H1 (cell line): ENCODE results near the gene GPR26.

Experiments
- SIN3A ChIP-seq, 2 experiments: IDR thresholded peaks in 1 of 2; conservative IDR thresholded peaks in 1 of 2; 2 replicates each; pipeline ENCODE4 v1.6.1; 2011 to 2012; ENCODE audit warnings: low read length in 2 of 2, improper control_type of control experiment in 1 of 2, low read depth in 1 of 2, mild to moderate bottlenecking in 1 of 2
- SUZ12 ChIP-seq: fragments of 200-600 bp; sonication (generic); IDR thresholded peaks from 2 replicates; pipeline ENCODE4 v1.6.1; 2012; ENCODE audit warnings: mild to moderate bottlenecking, inconsistent platforms, low read length, moderate library complexity, mixed read lengths
- TF ChIP-seq, protein P1 (sequence below), 3 experiments: IDR thresholded peaks; 1 replicate in 2 of 3; 2 replicates in 1 of 3; pipeline versions ENCODE4 v1.5.1 to v1.6.1; 2011; ENCODE audit warnings: low read length in 3 of 3, mild to moderate bottlenecking in 3 of 3, inconsistent platforms in 2 of 3, low read depth in 1 of 3, moderate library complexity in 1 of 3; ENCODE audit not compliant: insufficient read depth in 1 of 3; ENCODE audit errors: control extremely low read depth in 1 of 3

DNA sequence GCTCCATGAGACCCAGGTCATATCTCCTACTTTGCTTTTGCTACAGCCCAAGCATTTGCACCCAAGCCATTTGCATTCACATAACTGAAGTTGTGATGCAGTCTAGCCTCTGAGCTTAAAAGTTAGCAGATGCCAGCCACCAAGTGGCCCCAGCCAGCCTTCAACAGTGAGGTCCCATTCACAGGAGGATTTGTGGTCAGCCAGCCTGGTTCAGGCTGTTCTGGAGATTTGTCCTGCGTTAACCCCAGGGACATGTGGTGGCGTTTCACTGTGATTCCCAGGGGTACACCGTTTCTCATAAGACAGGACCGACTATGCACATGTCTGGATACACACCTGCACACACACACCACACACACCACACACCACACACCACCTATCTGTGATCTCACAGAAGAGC lies 51.2 kb downstream of the GPR26 start:
- TF ChIP-seq, protein P1, sequence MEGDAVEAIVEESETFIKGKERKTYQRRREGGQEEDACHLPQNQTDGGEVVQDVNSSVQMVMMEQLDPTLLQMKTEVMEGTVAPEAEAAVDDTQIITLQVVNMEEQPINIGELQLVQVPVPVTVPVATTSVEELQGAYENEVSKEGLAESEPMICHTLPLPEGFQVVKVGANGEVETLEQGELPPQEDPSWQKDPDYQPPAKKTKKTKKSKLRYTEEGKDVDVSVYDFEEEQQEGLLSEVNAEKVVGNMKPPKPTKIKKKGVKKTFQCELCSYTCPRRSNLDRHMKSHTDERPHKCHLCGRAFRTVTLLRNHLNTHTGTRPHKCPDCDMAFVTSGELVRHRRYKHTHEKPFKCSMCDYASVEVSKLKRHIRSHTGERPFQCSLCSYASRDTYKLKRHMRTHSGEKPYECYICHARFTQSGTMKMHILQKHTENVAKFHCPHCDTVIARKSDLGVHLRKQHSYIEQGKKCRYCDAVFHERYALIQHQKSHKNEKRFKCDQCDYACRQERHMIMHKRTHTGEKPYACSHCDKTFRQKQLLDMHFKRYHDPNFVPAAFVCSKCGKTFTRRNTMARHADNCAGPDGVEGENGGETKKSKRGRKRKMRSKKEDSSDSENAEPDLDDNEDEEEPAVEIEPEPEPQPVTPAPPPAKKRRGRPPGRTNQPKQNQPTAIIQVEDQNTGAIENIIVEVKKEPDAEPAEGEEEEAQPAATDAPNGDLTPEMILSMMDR (IDR thresholded peaks at IDR 0.05; ENCODE audit: control extremely low read depth in 1 of 3, insufficient read depth in 1 of 3, low read depth in 1 of 3, low read length in 3 of 3), result no peak
- no peak for TF ChIP-seq SUZ12
- no peak for TF ChIP-seq SIN3A (conservative IDR thresholded peaks at IDR 0.05 in 1 of 2, IDR thresholded peaks at IDR 0.05 in 1 of 2; ENCODE audit: low read depth in 1 of 2, low read length in 2 of 2)
